ENCODE data around the gene ANKRD44.

The ANKRD44 gene

DNA sequence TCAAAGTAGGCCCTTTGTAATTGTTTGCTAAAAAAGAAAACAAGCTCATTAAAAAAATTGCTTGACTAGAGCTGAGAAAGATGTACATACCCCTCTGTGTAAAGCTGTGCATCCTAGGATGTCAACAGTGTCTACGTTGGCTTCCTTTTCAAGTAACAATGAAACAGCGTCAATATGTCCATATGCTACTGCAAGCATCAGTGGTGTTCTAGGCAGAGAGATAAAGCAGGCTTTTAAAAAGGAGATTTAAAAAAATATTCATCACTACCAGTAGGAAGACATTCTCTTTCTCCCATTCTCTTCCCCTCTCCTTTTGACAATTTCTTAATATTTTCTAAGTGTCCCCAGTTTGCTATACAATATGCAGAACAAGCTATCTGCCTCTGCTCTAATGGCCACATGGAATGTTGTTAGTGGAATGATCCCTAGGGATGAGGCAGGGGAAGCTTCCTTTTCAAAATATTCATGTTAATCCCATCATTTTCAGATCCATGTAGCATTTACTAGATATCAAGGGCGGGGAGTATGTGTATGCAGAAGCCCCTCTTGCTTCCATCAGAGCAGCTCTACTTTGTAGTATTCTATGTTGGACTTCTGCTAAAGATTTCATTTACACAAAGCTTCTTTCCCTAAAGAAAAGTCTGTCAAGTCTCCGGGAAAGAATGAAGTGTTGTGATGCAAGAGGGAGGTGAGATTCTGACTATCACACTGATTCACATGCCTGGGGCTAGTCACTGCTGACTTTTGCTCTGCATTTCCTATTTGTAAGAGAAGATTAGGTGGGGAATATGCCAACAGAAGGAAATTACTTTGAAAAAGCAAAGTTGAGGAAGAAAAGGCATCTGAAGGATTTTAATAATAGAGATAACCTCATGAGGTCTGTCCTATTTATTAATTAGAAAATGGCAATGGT, 302.6 kb downstream of the ANKRD44 start:
- H3K4me3 ChIP-seq (ENCODE audit: low read length, poor library complexity, severe bottlenecking) = no peak overlapping the region
- H3K9me2 ChIP-seq (replicated peaks; ENCODE audit: low read depth, low read length) = no peaks in the 10 kb centered on the region
- no peaks in the 10 kb centered on the region for H4K20me1 ChIP-seq (ENCODE audit: insufficient read depth, low read length, poor library complexity, severe bottlenecking)
- no peak for TF ChIP-seq EZH2phosphoT487 (IDR thresholded peaks at IDR 0.05; ENCODE audit: borderline replicate concordance)
- TF ChIP-seq, protein P1, sequence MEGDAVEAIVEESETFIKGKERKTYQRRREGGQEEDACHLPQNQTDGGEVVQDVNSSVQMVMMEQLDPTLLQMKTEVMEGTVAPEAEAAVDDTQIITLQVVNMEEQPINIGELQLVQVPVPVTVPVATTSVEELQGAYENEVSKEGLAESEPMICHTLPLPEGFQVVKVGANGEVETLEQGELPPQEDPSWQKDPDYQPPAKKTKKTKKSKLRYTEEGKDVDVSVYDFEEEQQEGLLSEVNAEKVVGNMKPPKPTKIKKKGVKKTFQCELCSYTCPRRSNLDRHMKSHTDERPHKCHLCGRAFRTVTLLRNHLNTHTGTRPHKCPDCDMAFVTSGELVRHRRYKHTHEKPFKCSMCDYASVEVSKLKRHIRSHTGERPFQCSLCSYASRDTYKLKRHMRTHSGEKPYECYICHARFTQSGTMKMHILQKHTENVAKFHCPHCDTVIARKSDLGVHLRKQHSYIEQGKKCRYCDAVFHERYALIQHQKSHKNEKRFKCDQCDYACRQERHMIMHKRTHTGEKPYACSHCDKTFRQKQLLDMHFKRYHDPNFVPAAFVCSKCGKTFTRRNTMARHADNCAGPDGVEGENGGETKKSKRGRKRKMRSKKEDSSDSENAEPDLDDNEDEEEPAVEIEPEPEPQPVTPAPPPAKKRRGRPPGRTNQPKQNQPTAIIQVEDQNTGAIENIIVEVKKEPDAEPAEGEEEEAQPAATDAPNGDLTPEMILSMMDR (conservative IDR thresholded peaks at IDR 0.05; ENCODE audit: low read length) = no peak
- H3K9ac ChIP-seq (ENCODE audit: low read depth, low read length, poor library complexity, severe bottlenecking) = no peak overlapping the region
- H3K9me3 ChIP-seq (ENCODE audit: insufficient read depth, low read depth, low read length) = no peaks in the 10 kb centered on the region
- H3K4me2 ChIP-seq (ENCODE audit: low read depth, low read length, poor library complexity, severe bottlenecking) = no peak overlapping the region
- H3F3A ChIP-seq (ENCODE audit: low read depth) = no peaks in the 10 kb centered on the region
- no peaks in the 10 kb centered on the region for H3K79me2 ChIP-seq (ENCODE audit: insufficient read depth, low read length)
- H3K27me3 ChIP-seq (ENCODE audit: insufficient read depth, low read length, poor library complexity, severe bottlenecking) = no peaks in the 10 kb centered on the region
- no peak overlapping the region for H2AFZ ChIP-seq (ENCODE audit: low read length)
- H3K4me1 ChIP-seq (ENCODE audit: insufficient read depth, low read length, poor library complexity, severe bottlenecking) = peaks cover 3% of the 10 kb centered on the region
- peaks cover 13% of the 10 kb centered on the region; the same call in 1 of the 2 replicates for H3K36me3 ChIP-seq (ENCODE audit: insufficient read depth, low read length)

DNA sequence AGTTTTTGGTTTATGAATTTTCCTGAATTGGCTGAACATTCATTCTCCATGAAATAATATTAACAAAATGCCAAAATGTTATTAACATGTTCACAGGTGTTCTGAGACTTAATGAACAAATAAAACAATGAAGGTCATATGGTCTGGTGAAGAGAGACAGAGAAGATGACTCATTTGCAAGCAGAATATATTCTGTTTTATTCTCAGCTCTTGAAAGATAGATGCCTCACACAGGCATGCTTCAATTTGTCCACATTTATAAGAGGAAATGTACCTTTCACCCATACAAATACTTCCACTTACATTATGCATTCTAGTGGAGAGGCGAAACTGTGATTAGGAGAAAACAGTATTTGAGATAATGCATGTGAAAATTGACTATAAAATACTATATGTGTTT, 308.7 kb downstream of the ANKRD44 start:
- H3K4me1 ChIP-seq (ENCODE audit: insufficient read depth, low read length, poor library complexity, severe bottlenecking) = no peaks in the 10 kb centered on the region
- no peaks in the 10 kb centered on the region for H4K20me1 ChIP-seq (ENCODE audit: insufficient read depth, low read length, poor library complexity, severe bottlenecking)
- no peak for TF ChIP-seq EZH2phosphoT487 (IDR thresholded peaks at IDR 0.05; ENCODE audit: borderline replicate concordance)
- TF ChIP-seq, protein P1 (conservative IDR thresholded peaks at IDR 0.05; ENCODE audit: low read length) = no peak
- H3K79me2 ChIP-seq (ENCODE audit: insufficient read depth, low read length) = no peaks in the 10 kb centered on the region
- H3K4me2 ChIP-seq (ENCODE audit: low read depth, low read length, poor library complexity, severe bottlenecking) = no peak overlapping the region
- H3K9ac ChIP-seq (ENCODE audit: low read depth, low read length, poor library complexity, severe bottlenecking) = no peak overlapping the region
- H3K9me2 ChIP-seq (replicated peaks; ENCODE audit: low read depth, low read length) = no peaks in the 10 kb centered on the region
- no peaks in the 10 kb centered on the region for H3K9me3 ChIP-seq (ENCODE audit: insufficient read depth, low read depth, low read length)
- H3K4me3 ChIP-seq (ENCODE audit: low read length, poor library complexity, severe bottlenecking) = no peak overlapping the region
- H3K27me3 ChIP-seq (ENCODE audit: insufficient read depth, low read length, poor library complexity, severe bottlenecking) = no peaks in the 10 kb centered on the region
- no peaks in the 10 kb centered on the region for H3F3A ChIP-seq (ENCODE audit: low read depth)
- H2AFZ ChIP-seq (ENCODE audit: low read length) = no peak overlapping the region
- peaks cover 18% of the 10 kb centered on the region for H3K36me3 ChIP-seq (ENCODE audit: insufficient read depth, low read length)

DNA sequence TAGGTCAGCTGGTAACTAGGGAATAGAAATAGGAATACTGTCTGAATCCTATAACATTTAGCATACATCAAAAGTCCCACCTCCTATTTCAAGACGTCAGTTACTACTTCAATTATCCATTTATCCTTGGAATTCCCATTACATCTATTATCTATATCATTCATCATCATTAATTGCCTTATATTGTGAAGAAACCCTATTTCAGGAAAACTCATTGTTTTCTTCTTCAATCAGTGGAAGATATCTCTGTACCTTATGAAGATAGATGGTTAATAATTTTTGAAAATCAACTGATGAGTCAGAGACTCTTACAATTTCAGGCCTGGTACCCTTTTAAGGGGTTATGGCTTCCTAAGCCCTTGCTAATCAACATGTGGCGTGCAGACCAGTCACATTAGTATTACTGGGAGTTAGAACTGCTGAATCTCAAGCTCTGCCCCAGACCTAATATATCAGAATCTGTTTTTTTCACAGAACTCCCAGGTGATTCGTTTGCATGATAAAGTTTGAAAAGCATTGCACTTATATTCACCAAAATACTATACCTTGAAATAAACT, 314.7 kb downstream of the ANKRD44 start:
- peaks cover 25% of the 10 kb centered on the region for H3K36me3 ChIP-seq (ENCODE audit: insufficient read depth, low read length)
- H3K9me3 ChIP-seq (ENCODE audit: insufficient read depth, low read depth, low read length) = no peaks in the 10 kb centered on the region
- H4K20me1 ChIP-seq (ENCODE audit: insufficient read depth, low read length, poor library complexity, severe bottlenecking) = no peaks in the 10 kb centered on the region
- H3K9me2 ChIP-seq (replicated peaks; ENCODE audit: low read depth, low read length) = no peaks in the 10 kb centered on the region
- no peak overlapping the region for H3K4me3 ChIP-seq (ENCODE audit: low read length, poor library complexity, severe bottlenecking)
- no peak overlapping the region for H3K9ac ChIP-seq (ENCODE audit: low read depth, low read length, poor library complexity, severe bottlenecking)
- no peaks in the 10 kb centered on the region for H3K79me2 ChIP-seq (ENCODE audit: insufficient read depth, low read length)
- no peak overlapping the region for H2AFZ ChIP-seq (ENCODE audit: low read length)
- H3K4me2 ChIP-seq (ENCODE audit: low read depth, low read length, poor library complexity, severe bottlenecking) = no peak overlapping the region
- no peaks in the 10 kb centered on the region for H3K4me1 ChIP-seq (ENCODE audit: insufficient read depth, low read length, poor library complexity, severe bottlenecking)
- H3K27me3 ChIP-seq (ENCODE audit: insufficient read depth, low read length, poor library complexity, severe bottlenecking) = no peaks in the 10 kb centered on the region
- no peaks in the 10 kb centered on the region for H3F3A ChIP-seq (ENCODE audit: low read depth)
- TF ChIP-seq, protein P1 (conservative IDR thresholded peaks at IDR 0.05; ENCODE audit: low read length) = no peak
